H1 (cell line): ENCODE data around the gene COLEC11. TPM values are rescaled to one million over a fixed set of nuclear protein-coding genes. Genes with fewer than 3 reads are reported as not detected.
A peak's percentile ranks its signal among the peaks of the same experiment; 100 is the strongest.

Source experiments
- CTCF ChIA-PET: fragments of 300-600 bp; sonication (Branson Sonifier 250); formaldehyde crosslinking; loops from one replicate; lab custom pipeline; 2021; ENCODE audit not compliant: partially characterized antibody; lab: Charles Lee
- POLR2A ChIA-PET: fragments of 300-600 bp; sonication (Branson Sonifier 250); formaldehyde crosslinking; loops from one replicate; lab custom pipeline; 2021; ENCODE audit warnings: inconsistent platforms; ENCODE audit not compliant: partially characterized antibody; lab: Charles Lee
- DNase-seq, 2 experiments: peaks; one replicate each; pipeline versions ENCODE4 v3.0.0 to v3.0.0-alpha.2; 2010 to 2022; ENCODE audit warnings: low spot score in 2 of 2, low read depth in 1 of 2, mixed read lengths in 1 of 2
- FAIRE-seq: peaks from 2 replicates; lab custom pipeline; 2011; peaks lifted over from hg19 to GRCh38; lab: Jason Lieb, UNC
- H2AFZ ChIP-seq: 2 replicates; pipeline ENCODE4 v1.8.1; 2012; ENCODE audit warnings: low read length, inconsistent platforms
- H2AK5ac ChIP-seq: 2 replicates; pipeline ENCODE4 v1.6.1; 2013; ENCODE audit warnings: low read depth, low read length
- H2BK120ac ChIP-seq: replicated peaks from 2 replicates; pipeline ENCODE3; 2013; ENCODE audit warnings: low read depth, low read length, inconsistent platforms
- H2BK12ac ChIP-seq: 2 replicates; pipeline ENCODE4 v1.6.1; 2013; ENCODE audit warnings: low read depth, low read length
- H2BK15ac ChIP-seq: 2 replicates; pipeline ENCODE4 v1.6.1; 2013; ENCODE audit warnings: low read length
- H2BK20ac ChIP-seq: 2 replicates; pipeline ENCODE4 v1.6.1; 2013; ENCODE audit warnings: low read length
- H2BK5ac ChIP-seq: 2 replicates; pipeline ENCODE4 v1.6.1; 2013; ENCODE audit warnings: low read depth, low read length
- H3K14ac ChIP-seq: 2 replicates; pipeline ENCODE4 v1.6.1; 2013; ENCODE audit warnings: inconsistent platforms; ENCODE audit not compliant: insufficient read length
- H3K18ac ChIP-seq: 2 replicates; pipeline ENCODE4 v1.6.1; 2013; ENCODE audit warnings: low read length; ENCODE audit errors: extremely low read depth
- H3K23ac ChIP-seq: 2 replicates; pipeline ENCODE4 v1.6.1; 2013; ENCODE audit warnings: inconsistent platforms; ENCODE audit not compliant: insufficient read length
- H3K23me2 ChIP-seq: 2 replicates; pipeline ENCODE4 v1.6.1; 2013; ENCODE audit warnings: low read depth, low read length
- H3K27ac ChIP-seq: 2 replicates; pipeline ENCODE4 v1.6.1; 2011; ENCODE audit warnings: low read depth, low read length, inconsistent platforms
- H3K27me3 ChIP-seq, 4 experiments: replicated peaks in 1 of 4; 1 replicate in 1 of 4; 2 replicates in 3 of 4; pipeline versions ENCODE4 v1.6.1 to v1.8.1; 2011 to 2013; ENCODE audit warnings: low read length in 3 of 4, mild to moderate bottlenecking in 3 of 4, inconsistent platforms in 2 of 4, mixed read lengths in 2 of 4, moderate library complexity in 1 of 4; ENCODE audit not compliant: control insufficient read depth in 3 of 4, insufficient read depth in 3 of 4; ENCODE audit errors: extremely low read depth in 1 of 4
- H3K36me3 ChIP-seq, 4 experiments: 2 replicates each; pipeline versions ENCODE4 v1.6.1 to v1.8.1; 2011 to 2013; ENCODE audit warnings: mild to moderate bottlenecking in 4 of 4, low read length in 3 of 4, moderate library complexity in 2 of 4, control low read depth in 1 of 4, inconsistent platforms in 1 of 4; ENCODE audit not compliant: insufficient read depth in 4 of 4, control insufficient read depth in 2 of 4
- H3K4ac ChIP-seq: replicated peaks from 2 replicates; pipeline ENCODE3; 2013; ENCODE audit warnings: low read length, low read depth, mixed read lengths, inconsistent platforms; ENCODE audit not compliant: insufficient read length
- H3K4me1 ChIP-seq, 4 experiments: replicated peaks in 1 of 4; 1 replicate in 1 of 4; 2 replicates in 3 of 4; pipeline versions ENCODE4 v1.6.1 to v1.8.1; 2011 to 2013; ENCODE audit warnings: low read length in 3 of 4, inconsistent platforms in 2 of 4, mixed read lengths in 1 of 4; ENCODE audit not compliant: insufficient read depth in 4 of 4, control insufficient read depth in 3 of 4
- H3K4me2 ChIP-seq, 2 experiments: 2 replicates each; pipeline versions ENCODE4 v1.6.1 to v1.8.1; 2011 to 2013; ENCODE audit warnings: low read depth in 2 of 2, low read length in 2 of 2, control low read depth in 1 of 2, inconsistent platforms in 1 of 2, mild to moderate bottlenecking in 1 of 2; ENCODE audit not compliant: insufficient read depth in 1 of 2
- H3K4me3 ChIP-seq, 4 experiments: fragments of 200-600, 300-600 bp in 1 of 4; sonication (generic), shearing (Covaris generic), sonication (Bioruptor Twin) in 1 of 4; 2 replicates each; pipeline versions ENCODE4 v1.5.1 to v1.8.1; 2011 to 2016; ENCODE audit warnings: low read length in 4 of 4, low read depth in 3 of 4, control low read depth in 2 of 4, inconsistent platforms in 2 of 4, mild to moderate bottlenecking in 2 of 4, mixed read lengths in 1 of 4, moderate library complexity in 1 of 4; ENCODE audit not compliant: insufficient read depth in 2 of 4; ENCODE audit errors: extremely low read depth in 1 of 4
- H3K56ac ChIP-seq: replicated peaks from 2 replicates; pipeline ENCODE3; 2013; ENCODE audit warnings: low read depth, mild to moderate bottlenecking, mixed read lengths, low read length, inconsistent platforms; ENCODE audit not compliant: insufficient read length
- H3K79me1 ChIP-seq: 2 replicates; pipeline ENCODE4 v1.6.1; 2013; ENCODE audit warnings: low read depth, low read length, control low read depth
- H3K79me2 ChIP-seq, 2 experiments: 2 replicates each; pipeline versions ENCODE4 v1.6.1 to v1.8.1; 2012 to 2013; ENCODE audit warnings: low read length in 2 of 2, mild to moderate bottlenecking in 2 of 2, inconsistent platforms in 1 of 2; ENCODE audit not compliant: insufficient read depth in 2 of 2, control insufficient read depth in 1 of 2
- H3K9ac ChIP-seq, 4 experiments: replicated peaks in 1 of 4; 1 replicate in 1 of 4; 2 replicates in 3 of 4; pipeline versions ENCODE4 v1.6.1 to v1.8.1; 2011 to 2013; ENCODE audit warnings: low read depth in 3 of 4, low read length in 3 of 4, control low read depth in 2 of 4, mild to moderate bottlenecking in 2 of 4, moderate library complexity in 2 of 4, inconsistent platforms in 1 of 4; ENCODE audit errors: extremely low read depth in 1 of 4
- H3K9me3 ChIP-seq, 2 experiments: 2 replicates each; pipeline versions ENCODE4 v1.6.1 to v1.8.1; 2012 to 2013; ENCODE audit warnings: mild to moderate bottlenecking in 2 of 2, moderate library complexity in 2 of 2, control low read depth in 1 of 2, inconsistent platforms in 1 of 2, low read depth in 1 of 2, low read length in 1 of 2, mixed read lengths in 1 of 2; ENCODE audit not compliant: insufficient read depth in 2 of 2
- H4K20me1 ChIP-seq, 2 experiments: replicated peaks in 1 of 2; 2 replicates each; pipeline versions ENCODE3 to v1.8.1; 2011 to 2013; ENCODE audit warnings: inconsistent platforms in 2 of 2, low read length in 2 of 2, mild to moderate bottlenecking in 1 of 2; ENCODE audit not compliant: insufficient read depth in 2 of 2, control insufficient read depth in 1 of 2
- H4K5ac ChIP-seq: 2 replicates; pipeline ENCODE4 v1.6.1; 2013; ENCODE audit warnings: low read length, low read depth, mixed read lengths, inconsistent platforms; ENCODE audit not compliant: insufficient read length
- H4K8ac ChIP-seq: 2 replicates; pipeline ENCODE4 v1.8.0; 2013; ENCODE audit warnings: mild to moderate bottlenecking, moderate library complexity, low read length, inconsistent platforms; ENCODE audit not compliant: insufficient read depth; ENCODE audit errors: extremely low read depth
- H4K91ac ChIP-seq: replicated peaks from 2 replicates; pipeline ENCODE3; 2013; ENCODE audit warnings: low read length, mixed read lengths, inconsistent platforms; ENCODE audit not compliant: insufficient read length
- POLR2AphosphoS5 ChIP-seq: IDR thresholded peaks from 2 replicates; pipeline ENCODE4 v1.6.1; 2011; ENCODE audit warnings: low read depth, low read length
- RBBP5 ChIP-seq: IDR thresholded peaks from 2 replicates; pipeline ENCODE4 v1.7.1; 2012; ENCODE audit warnings: low read depth, mild to moderate bottlenecking, inconsistent platforms, low read length, moderate library complexity, borderline replicate concordance
- WGBS, 2 experiments: shearing (Covaris generic) in 1 of 2; methylation state at CpG; one replicate each; pipeline versions ENCODE4 v1.1.6 to v1.1.7; 2013 to 2015; ENCODE audit warnings: low lambda C conversion rate in 2 of 2, mixed read lengths in 2 of 2, inconsistent platforms in 1 of 2, low coverage in 1 of 2, missing lambda C conversion rate in 1 of 2; ENCODE audit not compliant: insufficient replicate concordance in 2 of 2, insufficient coverage in 1 of 2, insufficient read length in 1 of 2; ENCODE audit errors: extremely low coverage in 1 of 2, missing lambda C conversion rate in 1 of 2; 5-methylcytosine and 5-hydroxymethylcytosine counted together
- polyA plus RNA-seq, 7 experiments: library from polyadenylated mRNA; depleted of rRNA in 3 of 7; stranded (reverse) in 5 of 7; unstranded in 2 of 7; fragments of >200 nt in 5 of 7; fragments of 200-250 nt in 2 of 7; gene quantifications; 1 replicate in 5 of 7; 2 replicates in 1 of 7; 4 replicates in 1 of 7; pipeline versions ENCODE4 v1.2.1 to v1.2.3, GENCODE V29; 2011 to 2013; ENCODE audit warnings: missing spikeins in 2 of 7, mixed read lengths in 2 of 7
- total RNA-seq: library from RNA; stranded (reverse); fragmentation: NEBNext Ultra II Directional; extraction: Animal tissue kit (Norgen Biotek cat#: 25700); gene quantifications from 2 replicates; pipeline ENCODE4 v1.2.1, GENCODE V29; 2021

COLEC11 gene
- total and polyA plus RNA-seq, 2 of the 8 experiments (the other 6 are each of a cell fraction or from before 2014, with no cell fraction given), result 0.47 to 0.80 TPM

DNA sequence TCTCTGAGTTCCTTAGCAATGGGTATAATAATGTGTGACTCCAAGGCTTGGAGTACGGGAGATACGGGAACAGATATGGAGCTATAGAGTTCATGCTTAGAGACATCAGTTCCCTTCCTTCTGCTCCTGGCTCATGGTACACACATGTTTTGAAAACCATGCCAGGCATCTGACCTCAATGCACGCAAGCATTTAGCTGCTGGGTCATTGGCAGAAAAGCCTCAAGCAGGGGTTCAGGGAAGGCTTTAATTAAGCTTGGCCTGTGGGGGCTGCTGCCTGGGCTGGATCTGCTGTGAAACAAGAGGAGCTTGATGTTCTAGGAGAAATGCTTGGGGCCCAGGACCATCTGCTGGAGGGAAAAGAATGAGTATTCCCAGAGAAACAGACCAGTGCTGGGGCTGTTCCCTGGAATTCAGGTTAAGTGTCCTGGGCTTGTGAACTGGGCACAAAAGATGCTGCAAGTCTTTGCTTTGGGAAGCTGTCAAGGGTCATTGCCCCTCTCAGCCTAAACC lies 66.3 kb downstream of the COLEC11 start:
- Histone ChIP-seq H3K27me3 (no peaks in the 10 kb centered on the region), H3K9me3 (no peaks in the 10 kb centered on the region), H4K20me1 (no peaks in the 10 kb centered on the region), H3K4me2 (no peak overlapping the region), H3K9ac (no peak overlapping the region), H4K91ac (no peak overlapping the region), H4K8ac (no peak overlapping the region), H2AK5ac (no peak overlapping the region), H3K4me1 (peaks cover 5 to 19% (median 9%) of the 10 kb centered on the region in 4 experiments; a peak in 5 of 7 replicates), H2BK5ac (no peak overlapping the region), H2BK15ac (no peak overlapping the region), H3K4ac (no peak overlapping the region), H2BK20ac (no peak overlapping the region), H2BK120ac (peak overlapping the region; percentile 71), H3K4me3 (no peak overlapping the region), H3K56ac (no peak overlapping the region), H3K36me3 (no peaks in the 10 kb centered on the region), H3K23ac (no peak overlapping the region), H2AFZ (no peak overlapping the region), H3K23me2 (no peaks in the 10 kb centered on the region), H3K27ac (no peak overlapping the region), H3K79me1 (no peaks in the 10 kb centered on the region), H4K5ac (no peak overlapping the region), H3K18ac (no peak overlapping the region), H3K14ac (no peak overlapping the region), H3K79me2 (no peaks in the 10 kb centered on the region), H2BK12ac (no peak overlapping the region; the same call in 1 of the 2 replicates)
- CTCF ChIA-PET, result interaction anchor here (0.7 to 1.5 kb wide), 5 partner anchors 9 to 158 kb away, joined by 3 to 5 read pairs (median 3); no protein-coding TSS in a partner anchor
- FAIRE-seq (no peak), DNase-seq (no peak)
- WGBS, 2 experiments, result 94% methylated on average over 3 of the region's 3 CpGs; no CpG with 5 or more reads in 1 of the 2 experiments
- POLR2A ChIA-PET, result interaction anchor here (1.3 kb wide), 1 partner anchor 8 kb away, joined by 4 read pairs; no protein-coding TSS in a partner anchor
- TF ChIP-seq RBBP5 (no peak), POLR2AphosphoS5 (no peak)
